ENCODE data around the gene BCAR3. TPM values are rescaled to one million over a fixed set of nuclear protein-coding genes. Genes with fewer than 3 reads are reported as not detected.
"Not testable (repeated sequence)": the region's sequence is repeated elsewhere in the genome, so short reads cannot be mapped to it uniquely, and the experiment has no call there.

BCAR3 gene
- total RNA-seq, 2 experiments from 2014 or later: 0.71 to 0.91 TPM

DNA sequence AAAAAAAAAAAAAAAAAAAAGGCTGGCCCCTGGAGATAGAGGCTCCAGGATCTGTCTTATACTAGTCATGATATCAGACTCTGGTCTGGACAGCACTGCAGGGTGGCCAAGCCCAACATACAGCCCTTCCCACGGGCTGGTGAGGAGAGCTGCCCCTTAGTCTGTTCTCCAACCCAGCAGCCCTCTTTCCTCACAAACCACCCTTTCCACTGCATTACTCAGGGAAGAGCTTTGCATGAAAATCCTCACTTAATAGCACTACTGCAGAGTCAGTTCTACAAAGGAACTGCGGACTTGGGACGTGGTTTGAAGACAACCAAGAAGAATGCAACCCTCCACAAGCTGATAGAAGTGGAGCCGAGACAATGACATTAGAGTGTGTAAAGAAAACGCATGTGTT is 5.7 kb downstream of the BCAR3 start:
- Mint-ChIP-seq H3K4me3 (no peak overlapping the region), H3K27me3 (peaks cover 36% of the 10 kb centered on the region), H3K9me3 (no peaks in the 10 kb centered on the region), H3K36me3 (peaks cover 2% of the 10 kb centered on the region), H3K27ac (no peak overlapping the region), H3K4me1 (peaks cover 5% of the 10 kb centered on the region)
- ATAC-seq (ENCODE audit: low read depth) (no peak), DNase-seq (no peak)
- POLR2A ChIA-PET: no interaction called here

- no peak for DNase-seq
- H3K27me3 Mint-ChIP-seq: peaks cover 30% of the 10 kb centered on the region
- ATAC-seq (ENCODE audit: low read depth): no peak
- no peaks in the 10 kb centered on the region for H3K36me3 Mint-ChIP-seq
- H3K4me1 Mint-ChIP-seq: no peaks in the 10 kb centered on the region
- POLR2A ChIA-PET: no interaction called here
- no peak overlapping the region for H3K4me3 Mint-ChIP-seq
- H3K27ac Mint-ChIP-seq: no peak overlapping the region
- no peaks in the 10 kb centered on the region for H3K9me3 Mint-ChIP-seq
These were observed 6.4 kb downstream of the BCAR3 start for GRCh38 chr1:93675271-93675670.

DNA sequence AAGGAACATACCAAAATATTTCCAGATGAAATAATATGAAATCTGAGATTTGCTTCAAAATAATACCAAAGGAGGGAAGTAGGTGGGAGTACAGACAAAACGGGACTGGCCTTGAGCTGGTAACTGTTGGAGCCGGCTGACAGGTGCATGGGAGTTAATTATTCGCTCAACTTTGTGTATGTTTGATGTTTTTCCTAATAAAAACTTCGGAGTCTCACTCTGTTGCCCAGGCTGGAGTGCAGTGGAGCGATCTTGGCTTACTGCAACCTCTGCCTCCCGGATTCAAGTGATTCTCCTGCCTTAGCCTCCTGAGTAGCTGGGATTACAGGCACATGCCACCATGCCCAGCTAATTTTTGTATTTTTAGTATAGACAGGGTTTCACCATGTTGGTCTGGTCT is 7.6 kb downstream of the BCAR3 start:
- POLR2A ChIA-PET, H3K9me3 Mint-ChIP-seq: not testable (repeated sequence)
- peaks cover 18% of the 10 kb centered on the region for H3K27me3 Mint-ChIP-seq

GRCh38 chr1:93673163-93673829 is 8.3 kb downstream of the BCAR3 start:
- no peak overlapping the region for H3K27ac Mint-ChIP-seq
- no peaks in the 10 kb centered on the region for H3K9me3 Mint-ChIP-seq
- POLR2A ChIA-PET: no interaction called here
- H3K27me3 Mint-ChIP-seq: peaks cover 10% of the 10 kb centered on the region
- DNase-seq (no peak), ATAC-seq (ENCODE audit: low read depth) (no peak)
- no peaks in the 10 kb centered on the region for H3K4me1 Mint-ChIP-seq
- no peak overlapping the region for H3K4me3 Mint-ChIP-seq
- no peaks in the 10 kb centered on the region for H3K36me3 Mint-ChIP-seq

More for the DNA sequence above, 7.6 kb downstream of the BCAR3 start:
- not testable (repeated sequence) for H3K4me1 Mint-ChIP-seq; H3K4me3 Mint-ChIP-seq; H3K36me3 Mint-ChIP-seq; H3K27ac Mint-ChIP-seq; DNase-seq; ATAC-seq (ENCODE audit: low read depth)

DNA sequence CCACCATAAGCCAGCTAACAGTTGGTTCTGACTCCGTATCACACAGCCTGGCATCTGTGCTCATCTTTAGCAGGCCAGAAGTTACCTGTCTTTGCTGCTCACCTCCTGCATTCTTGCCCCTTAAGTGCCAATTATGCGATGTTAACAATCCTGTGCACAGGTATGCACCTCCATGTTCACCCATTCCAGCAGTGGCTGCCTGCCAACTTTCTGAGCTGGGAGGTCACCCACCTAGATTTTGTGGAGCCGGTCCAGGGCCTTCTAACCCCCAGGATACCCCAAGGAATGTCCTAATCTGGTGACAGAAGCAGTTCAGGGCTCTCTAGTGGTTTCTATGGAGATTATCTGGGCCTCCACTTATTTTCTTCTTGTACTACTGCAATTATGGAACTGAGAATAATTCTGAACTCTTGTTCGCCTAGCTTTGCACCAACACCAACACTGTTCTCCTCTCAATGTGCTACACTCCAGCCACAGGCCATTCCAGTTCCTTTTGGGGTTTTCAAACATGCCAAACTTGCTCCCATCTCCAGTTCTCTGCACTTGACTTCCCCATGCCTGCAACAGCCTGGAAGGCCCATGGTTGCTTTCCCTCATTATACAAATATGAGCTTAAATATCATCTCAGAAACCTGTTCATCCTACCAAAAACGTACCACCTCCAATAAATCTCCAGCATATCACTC is 9.0 kb downstream of the BCAR3 start:
- POLR2A ChIA-PET: no interaction called here
- Mint-ChIP-seq H3K27ac (no peak overlapping the region), H3K27me3 (peaks cover 10% of the 10 kb centered on the region), H3K36me3 (no peaks in the 10 kb centered on the region), H3K4me1 (no peaks in the 10 kb centered on the region), H3K9me3 (no peaks in the 10 kb centered on the region), H3K4me3 (no peak overlapping the region)
- ATAC-seq (ENCODE audit: low read depth) (no peak), DNase-seq (no peak)

- no peak for DNase-seq
- no peak for ATAC-seq (ENCODE audit: low read depth)
- Mint-ChIP-seq H3K4me1 (no peaks in the 10 kb centered on the region), H3K27me3 (peaks cover 7% of the 10 kb centered on the region), H3K27ac (no peak overlapping the region), H3K36me3 (no peaks in the 10 kb centered on the region), H3K9me3 (no peaks in the 10 kb centered on the region), H3K4me3 (no peak overlapping the region)
- POLR2A ChIA-PET: no interaction called here
These were observed 9.6 kb downstream of the BCAR3 start for GRCh38 chr1:93672069-93672468.

- DNase-seq: no peak
- no peak overlapping the region for H3K4me3 Mint-ChIP-seq
- no peaks in the 10 kb centered on the region for H3K4me1 Mint-ChIP-seq
- H3K27ac Mint-ChIP-seq: no peak overlapping the region
- H3K36me3 Mint-ChIP-seq: no peaks in the 10 kb centered on the region
- POLR2A ChIA-PET: interaction anchor here (0.6 kb wide), 1 partner anchor 709 kb away, joined by 8 read pairs; no protein-coding TSS in a partner anchor
- H3K9me3 Mint-ChIP-seq: no peaks in the 10 kb centered on the region
- no peak for ATAC-seq (ENCODE audit: low read depth)
- peaks cover 6% of the 10 kb centered on the region for H3K27me3 Mint-ChIP-seq
These were observed 10.5 kb downstream of the BCAR3 start for GRCh38 chr1:93671099-93671621.

GRCh38 chr1:93670141-93670540 is 11.5 kb downstream of the BCAR3 start:
- POLR2A ChIA-PET: no interaction called here
- H3K27me3 Mint-ChIP-seq: peaks cover 5% of the 10 kb centered on the region
- ATAC-seq (ENCODE audit: low read depth) (no peak), DNase-seq (no peak)
- no peak overlapping the region for H3K27ac Mint-ChIP-seq
- H3K4me3 Mint-ChIP-seq: no peak overlapping the region
- H3K9me3 Mint-ChIP-seq: no peaks in the 10 kb centered on the region
- H3K4me1 Mint-ChIP-seq: no peaks in the 10 kb centered on the region
- H3K36me3 Mint-ChIP-seq: no peaks in the 10 kb centered on the region

GRCh38 chr1:93669369-93669768 is 12.3 kb downstream of the BCAR3 start:
- Mint-ChIP-seq H3K27ac (no peak overlapping the region), H3K9me3 (no peaks in the 10 kb centered on the region), H3K4me3 (no peak overlapping the region), H3K4me1 (no peaks in the 10 kb centered on the region), H3K36me3 (no peaks in the 10 kb centered on the region), H3K27me3 (peaks cover 5% of the 10 kb centered on the region)
- ATAC-seq (ENCODE audit: low read depth) (no peak), DNase-seq (no peak)
- POLR2A ChIA-PET: no interaction called here

DNA sequence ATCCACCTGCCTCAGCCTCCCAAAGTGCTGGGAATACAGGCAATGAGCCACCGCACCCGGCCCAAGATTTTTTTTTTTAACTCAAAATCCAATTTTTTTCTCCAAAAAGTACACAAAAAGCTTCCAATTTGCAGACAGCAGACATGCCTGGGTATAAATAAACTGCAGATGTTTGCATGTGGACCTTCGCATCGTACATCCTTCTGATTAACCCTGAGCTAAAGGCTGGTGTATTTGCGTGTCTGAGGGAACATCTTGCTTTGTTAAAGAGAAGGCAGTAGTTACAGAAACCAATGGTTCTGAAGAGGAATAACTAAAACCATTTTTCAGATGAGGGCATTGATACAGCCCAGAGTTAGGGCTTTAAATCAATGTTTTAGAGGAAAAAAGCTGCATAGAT is 12.7 kb downstream of the BCAR3 start:
- Mint-ChIP-seq H3K9me3 (no peaks in the 10 kb centered on the region), H3K4me1 (no peaks in the 10 kb centered on the region), H3K27ac (no peak overlapping the region), H3K27me3 (peaks cover 6% of the 10 kb centered on the region), H3K4me3 (no peak overlapping the region), H3K36me3 (no peaks in the 10 kb centered on the region)
- POLR2A ChIA-PET: no interaction called here
- no peak for DNase-seq
- ATAC-seq (ENCODE audit: low read depth): no peak

- DNase-seq (no peak), ATAC-seq (ENCODE audit: low read depth) (no peak)
- H3K4me3 Mint-ChIP-seq: no peak overlapping the region
- H3K9me3 Mint-ChIP-seq: no peaks in the 10 kb centered on the region
- H3K36me3 Mint-ChIP-seq: no peaks in the 10 kb centered on the region
- H3K27me3 Mint-ChIP-seq: peaks cover 8% of the 10 kb centered on the region
- H3K27ac Mint-ChIP-seq: no peak overlapping the region
- POLR2A ChIA-PET: no interaction called here
- H3K4me1 Mint-ChIP-seq: no peaks in the 10 kb centered on the region
These were observed 13.5 kb downstream of the BCAR3 start for GRCh38 chr1:93668121-93668520.

DNA sequence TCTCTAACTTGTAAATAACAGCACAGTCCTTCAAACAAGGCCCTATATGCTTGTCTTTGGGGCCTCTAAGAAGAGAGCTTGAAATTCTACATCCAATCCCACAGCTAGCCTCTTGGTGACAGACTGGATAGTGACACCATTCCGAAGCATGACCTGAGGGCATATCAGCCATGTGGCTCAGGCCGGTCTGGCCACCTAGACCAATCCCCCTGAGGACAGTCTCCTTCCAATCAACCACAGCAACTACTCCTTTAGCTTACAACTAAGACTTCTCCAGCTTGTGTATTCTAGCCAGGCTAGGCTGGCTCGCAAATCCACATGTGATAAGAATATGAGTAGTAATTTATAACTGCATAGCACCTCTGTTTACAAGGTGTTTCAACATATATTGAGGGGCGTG is 14.0 kb downstream of the BCAR3 start:
- peaks cover 9% of the 10 kb centered on the region for H3K27me3 Mint-ChIP-seq
- H3K4me1 Mint-ChIP-seq: no peaks in the 10 kb centered on the region
- DNase-seq: no peak
- ATAC-seq (ENCODE audit: low read depth): no peak
- POLR2A ChIA-PET: no interaction called here
- no peaks in the 10 kb centered on the region for H3K36me3 Mint-ChIP-seq
- H3K9me3 Mint-ChIP-seq: no peaks in the 10 kb centered on the region
- no peak overlapping the region for H3K4me3 Mint-ChIP-seq
- no peak overlapping the region for H3K27ac Mint-ChIP-seq

- Mint-ChIP-seq H3K9me3 (no peaks in the 10 kb centered on the region), H3K4me1 (peaks cover 1% of the 10 kb centered on the region), H3K27ac (no peak overlapping the region), H3K27me3 (peaks cover 12% of the 10 kb centered on the region), H3K4me3 (no peak overlapping the region), H3K36me3 (no peaks in the 10 kb centered on the region)
- POLR2A ChIA-PET: no interaction called here
- DNase-seq: no peak
- ATAC-seq (ENCODE audit: low read depth): no peak
These were observed 14.8 kb downstream of the BCAR3 start for GRCh38 chr1:93666613-93667384.

DNA sequence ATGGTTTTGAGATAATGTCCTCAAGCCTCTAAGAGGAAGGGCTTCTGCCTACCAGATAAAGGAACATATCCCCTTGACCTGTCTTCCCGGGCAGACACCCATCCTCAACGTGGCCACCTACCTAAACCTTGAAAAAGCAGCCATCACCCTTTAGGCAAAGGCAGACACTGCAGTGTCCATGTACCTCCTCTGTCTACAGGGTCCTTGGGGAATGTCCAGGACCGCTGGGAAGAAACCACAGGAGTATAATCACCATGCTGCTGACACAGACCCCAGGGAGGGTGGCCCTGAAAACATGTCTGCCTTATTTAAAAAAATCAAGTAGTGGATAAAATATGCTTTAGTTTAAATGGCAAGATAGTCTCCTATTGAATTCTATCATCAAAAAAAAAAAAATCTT is 16.6 kb downstream of the BCAR3 start:
- Mint-ChIP-seq H3K4me3 (no peak overlapping the region), H3K27me3 (peaks cover 12% of the 10 kb centered on the region), H3K36me3 (no peaks in the 10 kb centered on the region), H3K4me1 (peaks cover 3% of the 10 kb centered on the region), H3K27ac (no peak overlapping the region), H3K9me3 (no peaks in the 10 kb centered on the region)
- POLR2A ChIA-PET: no interaction called here
- no peak for DNase-seq
- ATAC-seq (ENCODE audit: low read depth): no peak
